Amygdala (tissue), 56 donors: Measurements from ENCODE around the gene FAM83C.
A peak's percentile ranks its signal among the peaks of the same experiment; 100 is the strongest.
"Not testable (repeated sequence)": the region's sequence is repeated elsewhere in the genome, so short reads cannot be mapped to it uniquely, and the experiment has no call there.

Experiments
- DNase-seq, 56 donors: peaks; one replicate each; lab custom pipeline; 2025; lab: John Stamatoyannopoulos, UW

FAM83C gene

DNA sequence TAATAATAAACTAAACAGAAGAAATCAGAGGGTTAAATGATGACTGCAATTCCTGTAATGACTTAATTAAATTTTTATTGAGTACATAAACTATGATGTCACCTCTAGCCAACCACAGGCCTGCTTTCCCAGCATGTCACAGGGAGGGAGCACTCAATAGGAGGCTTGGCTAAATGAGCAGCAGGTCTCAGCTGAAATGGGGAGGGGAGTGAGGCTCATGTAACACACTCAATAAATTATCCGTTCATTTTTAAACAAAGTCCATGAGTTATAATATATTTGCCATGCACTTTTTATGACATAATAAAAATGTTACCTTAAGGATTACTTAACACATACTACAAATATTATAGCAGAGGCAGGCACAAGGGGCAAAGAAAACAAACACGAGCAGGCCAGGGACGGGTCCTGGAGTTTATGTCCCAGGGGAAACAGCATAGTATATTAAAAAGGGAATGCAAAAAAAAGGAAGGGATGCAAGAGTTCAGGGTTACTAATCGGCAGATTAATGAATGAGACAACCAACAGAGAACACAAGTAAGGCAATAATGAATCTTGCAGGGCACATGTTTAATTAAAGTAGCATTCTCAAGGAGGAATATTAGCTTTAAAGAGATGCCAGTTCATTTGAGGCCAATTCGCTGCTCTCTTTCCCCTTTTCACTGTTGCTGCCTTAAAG lies 27.1 kb upstream of the FAM83C start:
- DNase-seq: no peak

DNA sequence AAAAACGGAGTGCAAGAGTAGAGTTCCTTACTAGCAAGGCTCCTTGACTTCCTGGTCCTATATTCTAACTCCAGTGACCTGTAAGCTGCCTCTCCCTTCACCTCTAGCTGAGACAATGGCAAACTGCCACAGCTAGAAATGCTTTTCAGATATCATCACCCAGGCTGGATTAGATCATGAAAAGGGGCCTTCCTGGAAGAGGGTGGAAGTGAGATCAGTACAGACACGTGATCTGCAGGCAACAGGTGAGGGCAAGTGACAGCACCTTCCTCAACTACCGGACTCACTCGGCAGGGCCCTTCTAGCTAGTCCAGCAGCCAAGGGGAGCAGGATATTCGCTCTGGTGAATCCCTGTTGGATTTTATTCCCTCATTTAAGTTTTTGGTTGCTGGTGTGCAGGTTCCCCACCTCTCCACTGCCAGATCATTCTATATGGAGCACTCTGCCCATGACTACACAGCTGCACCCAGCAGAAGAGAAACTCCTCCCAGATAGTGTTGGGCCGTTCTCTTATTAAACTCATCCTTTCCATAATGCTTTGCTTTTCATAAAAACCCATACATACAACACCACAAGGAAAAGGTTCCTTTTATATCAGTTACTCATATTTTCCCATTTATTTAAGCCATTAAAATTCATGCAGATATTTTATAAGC lies 26.4 kb upstream of the FAM83C start:
- no peak for DNase-seq

DNA sequence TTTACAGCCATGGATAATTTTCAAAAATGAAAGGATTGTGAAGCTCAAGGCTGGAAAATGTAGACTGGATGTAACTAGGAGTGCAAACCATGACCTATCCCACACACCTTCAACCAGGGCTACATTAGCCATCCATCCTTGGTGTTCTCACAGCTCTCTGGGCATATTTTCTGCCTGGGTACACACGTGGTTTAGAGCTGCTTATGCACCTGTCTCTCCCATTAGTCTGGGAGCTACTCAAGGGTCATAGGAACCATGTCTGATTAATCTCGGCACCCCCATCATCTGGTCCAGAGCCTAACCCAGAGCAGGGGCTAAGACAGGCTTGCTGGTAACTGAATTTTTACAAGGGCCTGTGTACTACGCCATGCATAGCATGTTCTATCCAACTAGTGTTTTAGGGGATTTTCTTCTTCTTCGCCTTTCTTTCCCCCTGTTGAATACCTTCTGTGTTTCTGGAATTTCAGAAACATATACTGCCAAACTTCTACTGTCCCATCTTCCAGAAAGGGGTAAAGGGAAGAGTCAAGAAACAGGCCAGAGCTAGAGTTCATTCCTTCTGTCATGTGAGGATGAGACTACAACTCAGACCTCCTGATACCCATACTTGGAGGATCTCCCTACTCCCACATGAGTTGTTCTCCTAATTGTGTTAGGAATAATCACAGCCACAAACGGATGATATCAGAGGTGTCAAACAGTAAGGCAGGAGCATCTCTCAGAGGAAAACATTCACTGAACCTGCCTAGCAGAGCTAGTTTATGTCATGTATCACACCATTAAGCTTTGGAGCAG lies 25.4 kb upstream of the FAM83C start:
- DNase-seq: no peak

DNA sequence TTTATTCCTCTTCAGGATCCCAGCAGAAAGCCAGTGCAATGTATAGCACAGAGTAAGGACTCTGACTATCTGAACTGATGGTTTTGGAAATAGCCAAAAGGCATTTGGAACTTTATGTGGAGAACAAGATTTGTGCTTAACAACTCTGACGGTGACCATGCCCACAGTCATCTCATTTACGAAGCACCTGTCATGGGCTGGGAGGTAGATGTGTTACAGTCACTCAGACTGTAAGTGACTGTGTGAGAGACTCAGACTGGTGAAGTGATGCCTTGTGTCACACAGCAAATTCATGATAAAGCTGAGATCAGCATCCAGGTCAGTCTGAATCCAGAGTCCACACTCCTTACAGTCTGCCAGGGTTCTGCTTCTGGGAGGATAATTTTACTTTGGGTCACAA lies 23.9 kb upstream of the FAM83C start:
- no peak for DNase-seq

DNA sequence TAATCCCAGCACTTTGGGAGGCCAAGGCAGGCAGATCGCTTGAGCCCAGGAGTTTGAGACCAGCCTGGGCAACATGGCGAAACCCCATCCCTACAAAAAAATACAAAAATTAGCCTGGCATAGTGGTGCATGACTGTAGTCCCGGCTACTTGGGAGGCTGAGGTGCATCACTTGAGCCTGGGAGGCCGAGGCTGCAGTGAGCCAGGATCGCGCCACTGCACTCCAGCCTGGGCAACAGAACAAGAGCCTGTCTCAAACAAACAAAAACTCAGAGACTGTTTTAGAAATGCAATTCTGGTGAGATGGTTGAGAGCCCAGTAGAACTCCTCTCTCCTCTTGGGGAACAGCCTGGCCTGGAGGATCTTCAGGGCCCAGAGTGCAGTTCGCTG lies 23.4 kb upstream of the FAM83C start:
- DNase-seq: not testable (repeated sequence)

DNA sequence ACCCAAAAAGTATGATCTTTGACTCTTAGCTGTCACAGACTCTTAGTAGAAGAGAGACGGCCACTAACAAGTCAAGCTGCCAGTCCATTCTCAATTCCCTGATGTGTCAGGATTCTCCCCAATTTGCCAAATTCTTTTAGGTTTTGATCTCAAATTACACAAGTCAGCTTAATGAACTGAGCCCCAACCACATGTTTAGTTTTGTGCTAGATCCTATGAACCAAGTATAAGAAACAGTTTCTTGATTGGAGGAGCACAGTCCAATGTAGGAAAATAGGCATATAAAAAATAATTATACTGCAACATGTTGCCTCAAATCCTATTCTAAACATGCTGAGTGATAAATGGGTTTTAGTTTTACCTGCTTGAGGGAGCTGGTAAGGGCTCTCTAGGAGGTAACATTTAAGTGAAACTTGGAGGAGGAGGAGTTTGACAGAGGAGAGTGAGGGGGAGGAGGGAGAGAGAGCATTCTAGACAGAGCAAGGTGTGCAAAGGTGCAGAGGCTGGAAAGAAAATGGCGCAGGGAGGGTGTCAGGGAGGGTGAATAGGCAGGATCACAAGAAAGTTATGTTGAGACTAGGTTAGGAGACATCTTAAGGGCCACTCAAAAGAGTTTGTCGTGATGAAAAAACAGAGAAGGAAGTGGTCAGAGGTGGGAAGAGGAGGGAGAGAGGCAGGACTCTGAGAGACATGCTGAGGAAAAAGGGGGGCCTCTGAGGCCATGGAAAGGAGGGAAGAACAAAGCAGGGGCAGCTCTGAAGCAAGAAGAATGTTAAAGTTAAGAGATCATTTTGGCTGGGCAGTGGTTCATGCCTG lies 22.8 kb upstream of the FAM83C start:
- DNase-seq: no peak

DNA sequence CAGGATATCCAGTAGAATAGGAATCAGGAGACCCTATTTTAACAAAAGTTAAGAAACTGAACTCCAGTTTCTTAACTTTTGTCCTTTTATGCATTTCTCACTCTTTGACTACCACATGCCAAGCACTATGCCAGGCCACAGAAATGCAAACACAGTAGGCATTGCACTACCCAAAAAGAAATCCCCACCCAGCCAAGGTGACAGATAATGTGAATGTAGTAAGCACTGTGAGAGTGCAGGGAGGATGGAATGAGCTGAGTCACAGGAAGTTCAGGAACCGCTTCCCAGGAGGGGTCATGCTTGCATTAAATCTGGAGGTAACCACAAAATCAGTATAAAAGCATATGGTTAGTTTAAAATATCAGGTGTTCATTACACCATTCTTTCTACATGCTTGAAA lies 20.1 kb upstream of the FAM83C start:
- no peak for DNase-seq

DNA sequence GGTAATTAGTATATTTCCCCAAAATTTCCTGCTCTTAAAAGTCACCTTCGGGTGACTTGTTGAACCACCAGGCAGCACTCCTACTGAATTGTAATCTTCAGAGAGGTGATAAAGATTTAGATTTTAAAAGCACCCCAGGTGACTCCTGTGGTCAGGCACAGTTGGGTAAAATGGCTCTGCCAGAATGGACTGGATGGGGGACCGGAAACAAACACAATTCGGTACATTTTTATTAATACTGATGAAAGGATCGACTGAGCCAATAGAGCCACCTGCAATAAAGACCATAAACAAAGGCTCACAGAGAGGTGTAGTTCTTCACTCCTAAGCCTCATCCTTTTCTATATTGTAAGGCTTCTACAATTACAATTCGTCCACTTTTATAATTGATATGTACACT lies 19.6 kb upstream of the FAM83C start:
- DNase-seq: no peak

DNA sequence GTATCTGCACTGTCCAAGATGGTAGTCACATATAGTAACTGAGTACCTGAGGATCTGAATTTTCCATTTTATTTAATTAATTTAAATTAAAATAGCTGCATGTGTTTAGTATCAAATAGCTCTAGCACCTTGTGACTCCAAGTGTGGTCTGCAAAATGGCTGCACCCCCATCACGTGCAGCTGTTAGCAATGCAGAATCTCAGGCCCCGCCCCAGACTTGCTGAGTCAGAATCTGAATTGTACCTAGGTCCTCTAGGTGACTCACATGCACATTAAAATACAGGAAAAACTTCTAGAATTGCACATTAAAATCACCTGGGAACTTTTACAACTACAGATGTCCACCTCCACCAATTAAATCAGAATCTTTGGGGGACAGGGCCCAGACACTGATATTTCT lies 19.2 kb upstream of the FAM83C start:
- DNase-seq: no peak

DNA sequence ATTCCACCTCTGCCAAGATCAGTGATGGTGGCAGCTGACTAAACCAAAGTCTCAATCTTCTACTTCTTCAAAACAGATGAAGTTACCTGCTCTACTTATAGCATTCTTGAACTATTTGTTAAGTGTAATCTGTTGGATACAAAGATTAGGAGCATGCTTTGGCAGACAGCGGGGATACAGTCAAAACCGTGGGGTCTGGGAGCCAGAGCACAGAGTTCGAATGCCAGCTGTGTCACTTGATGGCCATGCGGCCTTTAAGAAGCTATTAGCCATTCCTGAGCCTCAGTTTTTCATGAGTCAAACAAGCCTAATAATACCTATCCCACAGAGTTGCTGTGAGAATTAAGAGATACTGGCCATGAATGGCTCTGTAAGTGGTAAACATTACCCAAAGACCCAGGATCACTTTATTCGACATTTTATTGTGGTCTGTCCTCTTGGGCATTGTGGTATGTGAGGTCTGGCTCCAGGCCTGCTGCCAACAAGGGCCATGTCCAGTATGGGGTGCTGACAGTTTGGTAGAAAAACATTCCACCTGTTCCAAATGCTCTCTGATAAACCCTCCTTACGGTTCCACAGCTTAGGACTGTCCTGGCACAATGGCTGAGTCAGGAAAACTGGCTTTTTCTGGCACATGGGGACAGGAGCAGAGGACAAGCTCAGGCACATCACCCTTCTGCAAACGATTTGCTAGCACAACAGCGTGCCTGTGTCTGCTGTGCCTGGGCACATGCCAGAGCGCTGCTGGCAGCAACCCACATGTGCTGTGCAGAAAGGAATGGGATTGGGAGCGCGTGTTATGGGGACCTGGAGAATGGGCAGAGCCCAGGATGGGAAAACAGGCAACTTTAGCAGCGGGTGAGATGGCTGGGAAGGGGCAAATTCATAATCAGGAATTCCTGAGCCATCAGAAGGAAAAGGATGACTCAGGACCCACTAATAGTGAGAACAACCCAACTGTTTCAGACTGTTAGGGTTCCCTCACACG lies 15.7 kb upstream of the FAM83C start:
- DNase-seq: peak in 49 of 56 donors; percentile 7 to 80 (median 49)

DNA sequence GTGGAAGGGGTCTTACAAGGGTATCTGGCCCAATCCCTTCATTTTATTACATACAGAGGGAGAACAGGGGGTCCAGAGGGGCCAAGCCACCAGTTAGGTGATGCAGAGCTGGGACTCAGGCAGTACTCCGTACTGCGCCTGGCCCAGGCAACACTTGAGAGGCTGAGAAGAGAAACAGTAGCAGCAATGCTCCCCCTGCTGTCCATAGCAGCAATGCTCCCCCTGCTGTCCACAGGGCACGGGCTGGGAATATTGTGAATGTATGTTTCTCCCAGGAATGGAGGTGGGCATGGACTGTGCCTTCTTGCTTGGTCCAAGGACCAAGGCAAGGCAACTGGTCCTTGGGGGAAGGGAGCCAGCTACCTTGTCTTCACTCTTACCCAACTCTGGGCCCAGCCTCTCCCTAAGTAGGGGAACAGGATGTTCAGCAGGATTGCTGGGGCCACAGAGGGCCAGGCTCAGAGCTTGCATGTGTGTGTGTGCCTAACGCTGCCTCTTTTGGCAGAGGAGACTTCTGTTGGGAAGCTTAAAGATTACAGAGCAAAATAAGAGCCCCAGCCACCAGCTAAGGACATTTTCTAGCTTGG lies 14.8 kb upstream of the FAM83C start:
- DNase-seq: peak in 26 of 56 donors; percentile 4 to 47 (median 27)

DNA sequence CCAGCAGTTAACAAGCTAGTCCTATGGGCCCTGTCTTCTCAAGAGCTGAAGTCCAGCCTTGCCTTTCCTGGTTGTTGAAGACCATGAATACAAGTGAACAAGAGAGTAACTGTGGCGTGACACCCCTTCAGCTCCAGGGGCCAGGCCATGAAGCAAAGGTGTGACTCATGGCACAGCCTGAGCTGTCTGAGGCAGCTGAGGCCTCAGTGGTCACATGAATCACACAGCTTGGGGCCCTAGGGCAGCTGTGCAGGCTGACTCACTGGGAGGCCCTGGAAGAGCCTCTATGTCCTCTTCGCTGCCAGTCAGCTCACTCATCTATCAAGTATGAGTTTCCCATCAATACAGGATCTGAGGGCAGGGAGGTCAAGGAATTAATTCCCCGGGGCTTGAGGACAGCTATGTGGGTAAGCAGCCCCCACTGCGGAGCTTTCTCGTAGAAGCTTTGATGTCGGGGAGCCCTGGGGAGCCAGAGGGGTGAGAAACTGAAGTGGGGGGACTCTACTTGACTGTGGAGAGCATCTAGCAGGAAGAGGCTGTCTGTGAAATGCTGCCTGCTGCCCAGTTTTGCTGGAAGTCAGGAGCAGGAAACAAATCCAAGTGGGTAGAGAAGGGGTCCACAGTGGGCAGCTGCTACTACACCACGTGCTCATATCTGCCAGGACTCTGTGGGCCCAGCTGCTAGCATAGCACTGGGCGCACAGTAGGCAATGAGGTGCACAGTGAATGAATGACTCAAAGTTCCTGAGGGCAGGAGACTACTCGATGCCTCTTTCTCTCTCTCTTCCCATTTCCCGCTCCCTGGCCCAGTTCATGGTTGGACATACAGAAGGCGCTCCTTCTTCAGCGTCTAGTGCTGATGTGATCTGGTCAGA lies 13.7 kb upstream of the FAM83C start:
- DNase-seq: peak in 9 of 56 donors; percentile 1 to 41 (median 19)

DNA sequence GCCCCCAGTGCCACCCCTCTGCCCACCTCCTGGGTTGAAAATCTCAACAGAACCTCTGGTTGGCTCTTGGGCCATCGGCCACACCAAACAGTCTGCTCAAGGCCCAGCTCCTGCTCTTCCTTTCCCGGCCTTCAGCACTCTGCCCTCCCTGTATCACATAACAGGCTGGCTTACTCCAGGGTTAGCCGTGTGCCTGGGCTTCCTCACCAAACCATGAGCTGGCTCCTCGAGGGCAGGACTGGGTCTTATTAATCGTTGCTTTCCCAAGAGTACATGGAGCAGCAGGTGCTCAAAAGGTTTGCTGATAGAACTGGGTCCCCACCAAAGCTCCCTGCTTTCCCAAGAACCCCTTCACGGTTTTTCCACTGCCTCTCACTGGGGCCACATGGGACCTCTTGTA lies 12.7 kb upstream of the FAM83C start:
- no peak for DNase-seq

DNA sequence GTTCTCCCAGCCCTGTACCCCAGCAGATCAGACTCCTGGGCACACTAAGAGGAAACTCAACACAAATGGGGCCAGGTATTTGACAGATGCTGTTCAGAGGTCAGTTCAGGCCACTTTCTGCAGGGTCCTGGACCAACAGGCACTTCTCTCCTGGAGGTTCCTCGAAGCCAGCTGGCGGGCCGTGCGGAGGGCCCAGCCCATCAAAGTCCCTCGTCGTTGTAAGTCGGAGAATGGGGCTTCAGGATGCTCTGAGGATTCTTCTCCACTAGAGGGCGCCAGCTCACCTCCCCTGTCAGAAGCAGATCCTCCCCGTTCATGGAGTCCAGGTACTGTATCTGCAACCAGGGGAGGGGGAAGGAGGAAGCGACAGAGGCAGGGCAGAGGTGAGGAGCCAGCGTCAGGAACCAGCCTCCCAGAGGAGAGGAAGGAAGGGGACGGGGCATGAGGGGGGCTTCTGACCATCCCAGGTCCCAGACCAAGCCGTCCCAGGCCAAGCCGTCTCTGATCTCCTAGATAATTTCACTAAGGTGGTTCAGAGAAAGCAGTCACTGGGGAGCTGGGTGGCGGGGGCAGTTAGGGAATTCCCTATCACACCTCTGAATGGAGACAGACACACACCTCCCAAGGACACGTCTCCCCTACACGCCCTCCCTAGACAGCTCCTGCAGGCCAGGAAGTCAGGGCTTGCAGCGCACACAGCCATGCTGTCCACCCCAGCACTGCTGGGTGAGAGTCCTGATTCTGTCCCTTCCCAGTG lies 11.7 kb upstream of the FAM83C start:
- DNase-seq: peak in 47 of 56 donors; percentile 7 to 85 (median 40)

DNA sequence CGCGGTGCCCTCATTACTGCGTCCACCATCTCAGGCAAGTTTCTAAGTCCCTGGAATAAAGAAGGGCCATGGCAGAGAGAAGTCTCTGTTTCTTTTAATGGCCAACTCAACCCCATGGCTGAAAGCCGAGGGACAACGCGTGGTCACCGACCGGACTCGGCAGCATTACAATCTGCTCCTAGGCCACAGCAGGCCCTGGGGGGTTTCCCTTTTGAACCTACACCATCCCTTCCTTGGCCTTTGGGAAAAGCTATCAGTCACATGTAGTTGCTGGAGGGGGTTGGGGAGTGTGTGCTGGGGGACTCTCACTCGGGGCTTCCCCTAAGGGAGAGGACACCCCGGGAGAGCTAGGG lies 11.1 kb upstream of the FAM83C start:
- no peak for DNase-seq

DNA sequence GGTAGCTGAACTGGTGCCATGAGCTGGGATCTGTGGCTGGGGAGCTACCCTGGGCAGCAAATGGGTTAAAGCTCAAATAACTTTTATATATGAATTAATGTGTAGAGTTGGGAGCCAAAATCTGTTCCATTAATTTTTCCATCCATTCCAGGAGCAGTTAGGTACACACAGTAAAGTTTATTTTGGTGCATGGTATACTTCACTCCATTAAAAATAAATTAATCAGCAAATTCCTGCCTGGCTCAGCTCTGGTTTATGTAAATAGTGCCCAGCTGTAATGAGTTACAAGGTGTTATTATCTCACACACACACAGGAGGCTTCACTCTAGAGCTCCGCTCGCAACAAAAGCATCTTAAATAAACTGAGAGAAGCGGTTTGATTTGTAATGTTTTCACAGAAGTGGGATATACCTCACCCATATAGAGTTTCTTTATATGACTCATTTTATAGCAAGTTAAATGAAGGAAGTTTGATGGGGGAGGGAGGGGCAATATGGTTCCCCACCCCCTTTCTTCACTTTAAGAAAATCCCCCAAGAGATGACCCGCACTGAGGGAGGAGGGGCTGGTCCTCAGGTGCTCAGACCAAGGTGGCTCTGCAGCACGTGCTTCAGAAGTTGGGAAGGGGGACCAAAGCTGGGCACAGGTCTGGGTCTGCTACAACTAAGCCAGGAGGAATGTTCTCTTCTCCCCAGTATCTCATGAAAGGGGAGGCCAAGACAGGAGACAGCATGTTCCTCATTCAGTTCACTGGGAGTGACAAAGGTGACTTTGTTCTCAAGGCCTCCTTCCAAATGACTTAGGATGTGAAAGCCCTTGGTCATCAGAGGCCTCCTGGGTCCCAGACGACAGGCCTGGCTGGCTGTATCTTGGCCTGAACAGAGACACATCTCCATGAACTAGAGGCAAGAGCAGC lies 10.5 kb upstream of the FAM83C start:
- DNase-seq: no peak
